DOHH2 (cell line): ENCODE measurements around the gene OBSCN.

ENCODE experiments used
- CTCF ChIP-seq: fragments of 200-600 bp; sonication (generic); IDR thresholded peaks from one replicate; pipeline ENCODE4 v1.5.1; 2014; ENCODE audit warnings: antibody characterized with exemption, mild to moderate bottlenecking, low read depth, low read length; ENCODE audit not compliant: poor library complexity, severe bottlenecking
- EZH2phosphoT487 ChIP-seq: fragments of 200-600 bp; sonication (generic); IDR thresholded peaks from 2 replicates; pipeline ENCODE4 v1.6.1; 2017; ENCODE audit warnings: borderline replicate concordance, mild to moderate bottlenecking, antibody characterized with exemption, low read length, moderate library complexity, mixed read lengths

DNA sequence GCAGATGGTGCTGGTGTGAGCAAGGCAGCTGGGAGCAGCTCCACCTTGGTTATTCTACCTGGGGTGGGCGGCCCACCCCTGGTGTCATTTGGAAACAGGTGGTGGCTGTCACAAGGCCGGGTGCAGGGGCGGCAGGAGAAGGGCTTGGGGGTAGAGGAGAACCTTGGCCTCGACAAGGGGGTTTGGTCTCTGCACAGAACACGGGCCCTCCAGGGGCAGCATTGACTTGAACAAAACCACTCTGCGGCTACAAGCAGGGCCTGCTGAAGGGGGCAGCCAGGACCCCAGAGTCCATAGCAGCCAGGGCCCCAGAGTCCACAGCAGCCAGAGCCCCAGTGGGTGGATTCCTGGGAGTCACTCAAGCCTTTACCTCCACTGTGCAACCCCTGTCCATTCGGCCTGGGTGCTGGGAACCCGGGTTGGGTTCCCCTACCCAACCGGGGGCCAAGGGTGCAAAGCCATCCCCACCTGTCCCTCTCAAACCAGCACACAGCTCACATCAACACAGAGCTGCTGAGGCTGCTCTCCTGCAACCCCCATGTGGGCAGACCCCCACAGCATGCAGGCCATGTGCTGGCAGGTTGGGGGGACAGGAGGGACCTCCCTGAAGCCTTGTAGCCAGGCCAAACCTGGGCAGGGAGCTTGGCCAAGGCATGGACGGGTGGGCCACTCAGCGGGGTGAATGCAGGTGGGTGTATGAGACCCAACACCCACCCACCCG, 191.1 kb downstream of the OBSCN start:
- TF ChIP-seq CTCF (no peak), EZH2phosphoT487 (no peak)
